Hematopoietic multipotent progenitor cell treated with erythropoietin and hydrocortisone succinate and interleukin-3 and kit ligand, for 4 days (in vitro differentiated cells): ENCODE measurements around the gene UGT1A3.

Experiments
- DNase-seq: peaks from one replicate; pipeline ENCODE4 v3.0.0-alpha.2; 2015

The UGT1A3 gene

GRCh38 chr2:233817995-233818638, 89.3 kb downstream of the UGT1A3 start:
- no peak for DNase-seq

GRCh38 chr2:233818639-233819621, 90.1 kb downstream of the UGT1A3 start:
- no peak for DNase-seq

- no peak for DNase-seq
These were observed 91.3 kb downstream of the UGT1A3 start for GRCh38 chr2:233819884-233820773.

- DNase-seq: no peak
These were observed 91.9 kb downstream of the UGT1A3 start for GRCh38 chr2:233820774-233821105.

GRCh38 chr2:233821196-233821595, 92.4 kb downstream of the UGT1A3 start:
- DNase-seq: no peak

- DNase-seq: no peak
These were observed 92.9 kb downstream of the UGT1A3 start for GRCh38 chr2:233821709-233822100.

GRCh38 chr2:233822101-233822771, 93.4 kb downstream of the UGT1A3 start:
- DNase-seq: no peak
